ENCODE measurements around the gene ARHGEF7.
"Not testable (repeated sequence)": the region's sequence is repeated elsewhere in the genome, so short reads cannot be mapped to it uniquely, and the experiment has no call there.

Gene ARHGEF7

DNA sequence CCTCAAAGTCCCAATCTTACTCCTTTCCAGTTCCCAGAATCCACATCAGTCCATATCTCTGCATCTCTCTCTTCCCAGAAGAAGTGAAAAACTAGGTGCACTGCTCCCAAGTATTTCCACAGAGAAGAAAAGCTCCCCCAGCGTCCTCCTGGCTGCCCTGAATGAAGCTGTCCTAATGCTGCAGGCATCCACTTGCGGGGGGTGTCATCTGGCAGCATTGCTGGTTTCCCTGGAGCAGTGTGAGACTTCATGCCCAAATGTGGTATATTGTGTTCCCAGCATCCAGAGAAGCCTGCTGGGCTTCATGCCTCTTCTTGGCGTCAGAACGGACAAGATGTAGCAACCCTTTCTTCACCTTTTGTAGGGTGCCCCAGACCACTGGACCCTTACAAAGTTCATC, 32.9 kb upstream of the ARHGEF7 start:
- Histone ChIP-seq H2AFZ (ENCODE audit: low read length) (no peak overlapping the region), H3K79me2 (ENCODE audit: insufficient read depth, low read length) (no peaks in the 10 kb centered on the region), H3K4me1 (ENCODE audit: insufficient read depth, low read length, poor library complexity, severe bottlenecking) (no peaks in the 10 kb centered on the region), H3K9me3 (ENCODE audit: insufficient read depth, low read depth, low read length) (no peaks in the 10 kb centered on the region; the same call in 1 of the 2 replicates), H3K4me3 (ENCODE audit: low read length, poor library complexity, severe bottlenecking) (no peak overlapping the region), H3K4me2 (ENCODE audit: low read depth, low read length, poor library complexity, severe bottlenecking) (no peak overlapping the region), H3K27me3 (ENCODE audit: insufficient read depth, low read length, poor library complexity, severe bottlenecking) (no peaks in the 10 kb centered on the region), H3K9ac (ENCODE audit: low read depth, low read length, poor library complexity, severe bottlenecking) (no peak overlapping the region), H3K9me2 (replicated peaks; ENCODE audit: low read depth, low read length) (no peaks in the 10 kb centered on the region), H3F3A (ENCODE audit: low read depth) (no peaks in the 10 kb centered on the region), H3K36me3 (ENCODE audit: insufficient read depth, low read length) (no peaks in the 10 kb centered on the region), H4K20me1 (ENCODE audit: insufficient read depth, low read length, poor library complexity, severe bottlenecking) (no peaks in the 10 kb centered on the region)
- TF ChIP-seq, protein P1, sequence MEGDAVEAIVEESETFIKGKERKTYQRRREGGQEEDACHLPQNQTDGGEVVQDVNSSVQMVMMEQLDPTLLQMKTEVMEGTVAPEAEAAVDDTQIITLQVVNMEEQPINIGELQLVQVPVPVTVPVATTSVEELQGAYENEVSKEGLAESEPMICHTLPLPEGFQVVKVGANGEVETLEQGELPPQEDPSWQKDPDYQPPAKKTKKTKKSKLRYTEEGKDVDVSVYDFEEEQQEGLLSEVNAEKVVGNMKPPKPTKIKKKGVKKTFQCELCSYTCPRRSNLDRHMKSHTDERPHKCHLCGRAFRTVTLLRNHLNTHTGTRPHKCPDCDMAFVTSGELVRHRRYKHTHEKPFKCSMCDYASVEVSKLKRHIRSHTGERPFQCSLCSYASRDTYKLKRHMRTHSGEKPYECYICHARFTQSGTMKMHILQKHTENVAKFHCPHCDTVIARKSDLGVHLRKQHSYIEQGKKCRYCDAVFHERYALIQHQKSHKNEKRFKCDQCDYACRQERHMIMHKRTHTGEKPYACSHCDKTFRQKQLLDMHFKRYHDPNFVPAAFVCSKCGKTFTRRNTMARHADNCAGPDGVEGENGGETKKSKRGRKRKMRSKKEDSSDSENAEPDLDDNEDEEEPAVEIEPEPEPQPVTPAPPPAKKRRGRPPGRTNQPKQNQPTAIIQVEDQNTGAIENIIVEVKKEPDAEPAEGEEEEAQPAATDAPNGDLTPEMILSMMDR (conservative IDR thresholded peaks at IDR 0.05; ENCODE audit: low read length) = no peak
- TF ChIP-seq EZH2phosphoT487 (IDR thresholded peaks at IDR 0.05; ENCODE audit: borderline replicate concordance) = no peak

DNA sequence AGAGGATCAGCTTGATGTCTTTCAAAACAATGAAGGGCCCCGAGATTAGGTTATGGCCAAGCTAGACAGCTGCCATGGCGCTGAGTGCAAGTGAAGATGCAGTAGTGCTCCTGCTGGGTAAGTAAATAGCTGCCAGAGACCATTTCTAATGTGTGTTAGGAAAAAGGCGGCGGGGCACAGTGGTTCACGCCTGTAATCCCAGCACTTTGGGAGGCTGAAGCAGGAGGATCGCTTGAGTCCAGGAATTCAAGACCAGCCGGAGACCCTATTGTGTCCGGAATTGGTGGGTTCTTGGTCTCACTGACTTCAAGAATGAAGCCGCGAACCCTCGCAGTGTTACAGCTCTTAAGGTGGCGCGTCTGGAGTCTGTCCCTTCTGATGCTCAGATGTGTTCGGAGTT, 32.3 kb upstream of the ARHGEF7 start:
- not testable (repeated sequence) for H3F3A ChIP-seq (ENCODE audit: low read depth); H3K9ac ChIP-seq (ENCODE audit: low read depth, low read length, poor library complexity, severe bottlenecking); H3K79me2 ChIP-seq (ENCODE audit: insufficient read depth, low read length); H3K9me2 ChIP-seq (replicated peaks; ENCODE audit: low read depth, low read length); H2AFZ ChIP-seq (ENCODE audit: low read length); H3K27me3 ChIP-seq (ENCODE audit: insufficient read depth, low read length, poor library complexity, severe bottlenecking); H3K36me3 ChIP-seq (ENCODE audit: insufficient read depth, low read length); H3K9me3 ChIP-seq (ENCODE audit: insufficient read depth, low read depth, low read length); H3K4me3 ChIP-seq (ENCODE audit: low read length, poor library complexity, severe bottlenecking); H4K20me1 ChIP-seq (ENCODE audit: insufficient read depth, low read length, poor library complexity, severe bottlenecking); H3K4me2 ChIP-seq (ENCODE audit: low read depth, low read length, poor library complexity, severe bottlenecking); H3K4me1 ChIP-seq (ENCODE audit: insufficient read depth, low read length, poor library complexity, severe bottlenecking)

DNA sequence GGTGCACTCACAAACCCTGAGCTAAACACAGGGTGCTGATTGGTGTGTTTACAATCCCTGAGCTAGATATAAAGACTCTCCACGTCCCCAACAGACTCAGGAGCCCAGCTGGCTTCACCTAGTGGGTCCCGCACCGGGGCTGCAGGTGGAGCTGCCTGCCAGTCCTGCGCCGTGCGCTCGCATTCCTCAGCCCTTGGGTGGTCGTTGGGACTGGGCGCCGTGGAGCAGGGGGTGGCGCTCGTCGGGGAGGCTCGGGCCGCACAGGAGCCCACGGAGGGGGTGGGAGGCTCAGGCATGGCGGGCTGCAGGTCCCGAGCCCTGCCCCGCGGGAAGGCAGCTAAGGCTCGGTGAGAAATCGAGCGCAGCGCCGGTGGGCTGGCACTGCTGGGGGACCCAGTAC, 31.4 kb upstream of the ARHGEF7 start:
- not testable (repeated sequence) for H2AFZ ChIP-seq (ENCODE audit: low read length); H3K27me3 ChIP-seq (ENCODE audit: insufficient read depth, low read length, poor library complexity, severe bottlenecking); H3K4me3 ChIP-seq (ENCODE audit: low read length, poor library complexity, severe bottlenecking); H4K20me1 ChIP-seq (ENCODE audit: insufficient read depth, low read length, poor library complexity, severe bottlenecking); H3K4me1 ChIP-seq (ENCODE audit: insufficient read depth, low read length, poor library complexity, severe bottlenecking); H3K36me3 ChIP-seq (ENCODE audit: insufficient read depth, low read length); H3K9me2 ChIP-seq (replicated peaks; ENCODE audit: low read depth, low read length); H3K9me3 ChIP-seq (ENCODE audit: insufficient read depth, low read depth, low read length); H3K79me2 ChIP-seq (ENCODE audit: insufficient read depth, low read length); H3K9ac ChIP-seq (ENCODE audit: low read depth, low read length, poor library complexity, severe bottlenecking); H3K4me2 ChIP-seq (ENCODE audit: low read depth, low read length, poor library complexity, severe bottlenecking); H3F3A ChIP-seq (ENCODE audit: low read depth)

DNA sequence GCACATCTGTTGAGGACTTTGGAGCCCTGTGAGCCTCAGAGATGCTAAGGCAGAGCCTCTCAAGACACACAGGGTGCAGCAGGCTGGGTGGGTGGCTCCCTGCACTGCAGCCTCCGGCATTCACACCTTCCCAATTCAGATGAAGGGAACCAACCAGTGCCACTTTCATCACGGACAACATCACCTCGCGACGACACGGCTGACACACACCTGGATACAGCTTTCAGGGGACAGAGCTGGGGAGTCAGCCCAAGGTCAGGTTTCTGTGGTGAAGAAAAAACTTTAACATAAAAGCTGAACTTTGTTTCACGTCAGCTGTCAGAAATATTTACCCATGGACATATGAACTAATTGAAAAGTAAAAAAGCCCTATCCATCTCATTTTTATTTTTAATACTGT, 24.9 kb upstream of the ARHGEF7 start:
- Histone ChIP-seq H3K79me2 (ENCODE audit: insufficient read depth, low read length) (no peaks in the 10 kb centered on the region), H3F3A (ENCODE audit: low read depth) (no peaks in the 10 kb centered on the region), H3K4me2 (ENCODE audit: low read depth, low read length, poor library complexity, severe bottlenecking) (no peak overlapping the region), H3K4me3 (ENCODE audit: low read length, poor library complexity, severe bottlenecking) (no peak overlapping the region), H3K36me3 (ENCODE audit: insufficient read depth, low read length) (no peaks in the 10 kb centered on the region), H3K9me2 (replicated peaks; ENCODE audit: low read depth, low read length) (no peaks in the 10 kb centered on the region), H3K9ac (ENCODE audit: low read depth, low read length, poor library complexity, severe bottlenecking) (no peak overlapping the region), H4K20me1 (ENCODE audit: insufficient read depth, low read length, poor library complexity, severe bottlenecking) (no peaks in the 10 kb centered on the region), H3K9me3 (ENCODE audit: insufficient read depth, low read depth, low read length) (no peaks in the 10 kb centered on the region), H2AFZ (ENCODE audit: low read length) (no peak overlapping the region), H3K4me1 (ENCODE audit: insufficient read depth, low read length, poor library complexity, severe bottlenecking) (no peaks in the 10 kb centered on the region), H3K27me3 (ENCODE audit: insufficient read depth, low read length, poor library complexity, severe bottlenecking) (no peaks in the 10 kb centered on the region)
- no peak for TF ChIP-seq EZH2phosphoT487 (IDR thresholded peaks at IDR 0.05; ENCODE audit: borderline replicate concordance)
- TF ChIP-seq, protein P1 (conservative IDR thresholded peaks at IDR 0.05; ENCODE audit: low read length) = no peak
